ENCODE results near the gene ZC2HC1B.
"Not testable (repeated sequence)": the region's sequence is repeated elsewhere in the genome, so short reads cannot be mapped to it uniquely, and the experiment has no call there.

ZC2HC1B gene

DNA sequence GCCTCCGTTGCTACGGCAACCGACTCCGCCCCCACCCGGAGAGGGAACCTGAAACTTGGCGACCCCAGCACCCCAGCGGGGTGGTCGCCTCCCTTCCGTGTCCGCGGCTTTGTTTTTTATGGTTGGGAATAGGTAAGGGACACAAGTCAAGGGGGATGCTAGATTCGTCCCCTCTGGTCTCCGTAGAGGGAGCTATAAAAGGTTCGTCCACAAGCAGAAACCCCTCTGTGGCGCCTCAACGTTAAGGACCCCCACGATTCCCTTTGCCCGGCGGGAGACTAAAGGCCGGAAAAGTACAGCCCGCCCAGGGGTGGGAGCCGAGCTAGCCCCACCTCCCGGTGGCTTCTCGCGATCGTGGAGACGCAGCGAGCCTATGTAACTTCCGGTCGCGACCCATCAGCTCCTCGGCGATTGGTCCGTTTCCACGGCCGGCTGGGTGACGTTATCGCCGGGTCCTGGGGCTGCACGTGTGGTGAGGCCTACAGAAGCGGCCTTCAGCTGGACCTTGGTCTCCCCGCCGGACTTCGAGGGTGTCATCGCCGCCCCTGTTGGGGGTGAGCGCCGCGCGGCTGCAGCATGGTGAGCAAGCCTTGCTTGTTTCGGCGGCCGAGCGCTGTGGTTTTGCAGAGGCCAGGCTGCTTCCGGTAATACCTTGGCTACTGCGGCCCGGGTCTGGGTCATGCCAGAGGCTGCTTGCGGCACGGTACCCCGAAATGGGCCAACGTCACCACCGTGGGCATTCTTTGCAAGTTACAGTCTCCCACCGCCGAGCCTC lies 21.2 kb upstream of the ZC2HC1B start, which contains the start of gene LTV1:
TSS of gene LTV1 (plus strand) at position 437 of the 775 bp plus-strand sequence. CDS start at position 577, 140 bp downstream.
- no peaks in the 10 kb centered on the region for H3K4me1 ChIP-seq (ENCODE audit: control insufficient read depth, insufficient read depth, low read length)
- H3K9ac ChIP-seq (ENCODE audit: low read depth, low read length): peak within 1 kb of the TSS; percentile 94
- H3K27me3 ChIP-seq (ENCODE audit: control insufficient read depth, insufficient read depth, low read length): no peaks in the 10 kb centered on the region
- no peaks in the 10 kb centered on the region for H3K9me3 ChIP-seq (ENCODE audit: control insufficient read depth, insufficient read depth, low read length)
- peak within 1 kb of the TSS; percentile 92 for H3K27ac ChIP-seq (ENCODE audit: low read depth, low read length)
- peak within 1 kb of the TSS; percentile 95 for H3K4me3 ChIP-seq (ENCODE audit: low read depth, low read length)
- peaks cover 39% of the 10 kb centered on the region for H3K36me3 ChIP-seq (ENCODE audit: control insufficient read depth, insufficient read depth, low read length)

DNA sequence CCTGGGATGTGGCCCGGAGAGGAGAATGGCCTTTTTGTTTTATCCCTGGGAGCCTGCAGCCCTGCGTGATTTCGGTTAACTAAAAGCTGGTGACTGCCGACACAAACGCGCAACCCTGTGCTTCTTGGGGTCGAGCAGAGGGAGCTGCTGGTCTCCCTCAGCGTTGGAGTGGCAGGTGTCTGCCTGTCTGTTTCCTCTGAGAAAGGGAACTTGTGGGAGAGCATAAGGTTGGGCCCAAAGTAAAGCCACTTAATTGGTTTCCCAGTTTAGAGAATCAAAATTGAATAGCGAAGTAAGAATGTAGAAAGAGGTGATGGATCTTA lies 20.6 kb upstream of the ZC2HC1B start:
- Histone ChIP-seq H3K4me3 (ENCODE audit: low read depth, low read length) (peak overlapping the region; percentile 95), H3K9me3 (ENCODE audit: control insufficient read depth, insufficient read depth, low read length) (no peaks in the 10 kb centered on the region), H3K36me3 (ENCODE audit: control insufficient read depth, insufficient read depth, low read length) (peaks cover 45% of the 10 kb centered on the region), H3K27ac (ENCODE audit: low read depth, low read length) (peak overlapping the region; percentile 92), H3K9ac (ENCODE audit: low read depth, low read length) (peak overlapping the region; percentile 94), H3K27me3 (ENCODE audit: control insufficient read depth, insufficient read depth, low read length) (no peaks in the 10 kb centered on the region), H3K4me1 (ENCODE audit: control insufficient read depth, insufficient read depth, low read length) (no peaks in the 10 kb centered on the region)

DNA sequence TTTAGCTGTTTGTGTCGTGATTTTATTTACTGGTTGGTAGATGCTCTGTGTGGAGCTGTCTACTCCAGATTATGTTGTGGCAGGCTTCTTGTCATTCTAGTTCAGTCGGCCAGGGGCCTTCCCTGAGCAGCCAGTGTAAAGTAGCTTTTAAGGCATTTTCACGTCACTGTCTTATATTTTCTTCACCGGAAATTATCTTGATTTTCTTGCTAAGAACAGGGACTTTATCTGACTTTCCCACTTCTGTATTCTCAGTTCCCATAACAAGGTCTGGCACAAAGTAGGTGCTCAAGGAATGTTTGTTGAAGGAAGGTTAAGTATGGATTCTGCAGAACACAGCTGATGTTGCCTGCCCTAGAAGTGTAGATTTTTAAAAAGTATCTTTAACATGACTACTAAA lies 20.3 kb upstream of the ZC2HC1B start:
- Histone ChIP-seq H3K4me1 (ENCODE audit: control insufficient read depth, insufficient read depth, low read length) (no peaks in the 10 kb centered on the region), H3K4me3 (ENCODE audit: low read depth, low read length) (peak overlapping the region; percentile 95), H3K36me3 (ENCODE audit: control insufficient read depth, insufficient read depth, low read length) (peaks cover 48% of the 10 kb centered on the region), H3K27me3 (ENCODE audit: control insufficient read depth, insufficient read depth, low read length) (no peaks in the 10 kb centered on the region), H3K9ac (ENCODE audit: low read depth, low read length) (peak overlapping the region; percentile 94), H3K9me3 (ENCODE audit: control insufficient read depth, insufficient read depth, low read length) (no peaks in the 10 kb centered on the region), H3K27ac (ENCODE audit: low read depth, low read length) (peak overlapping the region; percentile 92)

DNA sequence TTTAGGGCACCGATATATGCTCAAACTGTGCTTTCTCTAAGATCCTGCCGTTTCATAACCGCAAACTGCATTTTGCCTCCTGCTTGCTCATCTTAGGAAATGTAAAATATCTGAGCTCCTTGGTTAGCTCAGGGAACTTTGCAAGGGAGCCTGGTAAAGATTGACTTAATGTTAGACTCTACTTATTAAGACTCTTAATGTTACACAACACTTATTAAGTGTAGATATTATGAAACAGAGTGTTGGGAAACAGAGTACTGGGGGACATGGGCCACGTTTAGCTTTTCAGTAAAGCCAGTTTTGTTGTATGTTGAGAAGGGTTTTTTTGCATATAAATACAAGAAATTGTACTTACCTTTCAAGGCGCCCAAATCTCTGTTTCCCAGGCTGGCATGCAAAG lies 19.2 kb upstream of the ZC2HC1B start:
- Histone ChIP-seq H3K9ac (ENCODE audit: low read depth, low read length) (no peak overlapping the region), H3K27me3 (ENCODE audit: control insufficient read depth, insufficient read depth, low read length) (no peaks in the 10 kb centered on the region), H3K4me3 (ENCODE audit: low read depth, low read length) (no peak overlapping the region), H3K27ac (ENCODE audit: low read depth, low read length) (no peak overlapping the region), H3K9me3 (ENCODE audit: control insufficient read depth, insufficient read depth, low read length) (no peaks in the 10 kb centered on the region), H3K4me1 (ENCODE audit: control insufficient read depth, insufficient read depth, low read length) (no peaks in the 10 kb centered on the region), H3K36me3 (ENCODE audit: control insufficient read depth, insufficient read depth, low read length) (peaks cover 58% of the 10 kb centered on the region)

DNA sequence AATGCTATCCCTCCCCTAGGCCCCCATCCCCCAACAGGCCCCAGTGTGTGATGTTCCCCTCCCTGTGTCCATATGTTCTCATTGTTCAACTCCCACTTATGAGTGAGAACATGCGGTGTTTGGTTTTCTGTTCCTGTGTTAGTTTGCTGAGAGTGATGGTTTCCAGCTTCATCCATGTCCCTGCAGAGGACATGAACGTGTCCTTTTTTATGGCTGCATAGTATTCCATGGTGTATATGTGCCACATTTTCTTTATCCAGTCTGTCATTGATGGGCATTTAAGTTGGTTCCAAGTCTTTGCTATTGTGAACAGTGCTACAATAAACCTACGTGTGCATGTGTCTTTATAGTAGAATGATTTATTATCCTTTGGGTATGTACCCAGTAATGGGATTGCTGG lies 12.6 kb upstream of the ZC2HC1B start:
- H3K27ac ChIP-seq (ENCODE audit: low read depth, low read length); H3K27me3 ChIP-seq (ENCODE audit: control insufficient read depth, insufficient read depth, low read length); H3K4me1 ChIP-seq (ENCODE audit: control insufficient read depth, insufficient read depth, low read length); H3K9ac ChIP-seq (ENCODE audit: low read depth, low read length); H3K4me3 ChIP-seq (ENCODE audit: low read depth, low read length); H3K9me3 ChIP-seq (ENCODE audit: control insufficient read depth, insufficient read depth, low read length): not testable (repeated sequence)
- peaks cover 71% of the 10 kb centered on the region for H3K36me3 ChIP-seq (ENCODE audit: control insufficient read depth, insufficient read depth, low read length)

DNA sequence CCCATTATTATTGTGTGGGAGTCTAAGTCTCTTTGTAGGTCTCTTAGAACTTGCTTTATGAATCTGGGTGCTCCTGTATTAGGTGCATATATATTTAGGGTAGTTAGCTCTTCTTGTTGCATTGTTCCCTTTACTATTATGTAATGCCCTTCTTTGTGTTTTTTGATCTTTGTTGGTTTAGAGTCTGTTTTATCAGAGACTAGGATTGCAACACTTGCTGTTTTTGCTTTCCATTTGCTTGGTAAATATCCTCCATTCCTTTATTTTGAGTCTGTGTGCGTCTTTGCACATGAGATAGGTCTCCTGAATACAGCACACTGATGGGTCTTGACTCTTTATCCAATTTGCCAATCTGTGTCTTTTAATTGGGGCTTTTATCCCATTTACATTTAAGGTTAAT lies 9.2 kb upstream of the ZC2HC1B start:
- not testable (repeated sequence) for H3K27ac ChIP-seq (ENCODE audit: low read depth, low read length); H3K9ac ChIP-seq (ENCODE audit: low read depth, low read length); H3K4me3 ChIP-seq (ENCODE audit: low read depth, low read length); H3K9me3 ChIP-seq (ENCODE audit: control insufficient read depth, insufficient read depth, low read length); H3K27me3 ChIP-seq (ENCODE audit: control insufficient read depth, insufficient read depth, low read length)
- Histone ChIP-seq H3K36me3 (ENCODE audit: control insufficient read depth, insufficient read depth, low read length) (peaks cover 71% of the 10 kb centered on the region), H3K4me1 (ENCODE audit: control insufficient read depth, insufficient read depth, low read length) (peaks cover 13% of the 10 kb centered on the region)

DNA sequence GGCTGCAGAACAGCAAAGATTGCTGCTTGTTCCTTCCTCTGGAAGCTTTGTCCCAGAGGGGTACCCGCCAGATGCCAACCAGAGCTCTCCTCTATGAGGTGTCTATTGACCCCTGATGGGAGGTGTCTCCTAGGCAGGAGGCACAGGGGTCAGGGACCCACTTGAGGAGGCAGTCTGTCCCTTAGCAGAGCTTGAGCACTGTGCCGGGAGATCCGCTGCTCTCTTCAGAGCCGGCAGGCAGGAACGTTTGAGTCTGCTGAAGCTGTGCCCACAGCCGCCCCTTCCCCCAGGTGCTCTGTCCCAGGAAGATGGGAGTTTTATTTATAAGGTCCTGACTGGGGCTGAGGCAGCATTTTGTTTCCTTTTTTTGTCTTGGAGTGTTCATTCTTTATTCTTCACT lies 7.5 kb upstream of the ZC2HC1B start:
- Histone ChIP-seq H3K36me3 (ENCODE audit: control insufficient read depth, insufficient read depth, low read length) (peaks cover 72% of the 10 kb centered on the region), H3K4me1 (ENCODE audit: control insufficient read depth, insufficient read depth, low read length) (peaks cover 14% of the 10 kb centered on the region)
- H3K9ac ChIP-seq (ENCODE audit: low read depth, low read length); H3K27ac ChIP-seq (ENCODE audit: low read depth, low read length); H3K9me3 ChIP-seq (ENCODE audit: control insufficient read depth, insufficient read depth, low read length); H3K27me3 ChIP-seq (ENCODE audit: control insufficient read depth, insufficient read depth, low read length); H3K4me3 ChIP-seq (ENCODE audit: low read depth, low read length): not testable (repeated sequence)

DNA sequence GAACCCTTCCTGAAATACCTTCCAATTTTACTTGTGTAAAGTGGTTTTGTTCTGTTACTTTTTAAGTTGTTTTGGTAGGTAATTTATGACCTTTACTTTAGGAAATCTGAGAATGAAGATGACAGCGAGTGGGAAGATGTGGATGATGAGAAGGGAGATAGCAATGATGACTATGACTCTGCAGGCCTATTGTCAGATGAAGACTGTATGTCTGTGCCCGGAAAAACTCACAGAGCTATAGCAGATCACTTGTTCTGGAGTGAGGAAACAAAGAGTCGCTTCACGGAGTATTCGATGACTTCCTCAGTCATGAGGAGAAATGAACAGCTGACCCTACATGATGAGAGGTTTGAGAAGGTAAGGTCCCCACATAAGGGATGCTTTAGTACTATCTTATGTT lies 6.6 kb upstream of the ZC2HC1B start:
- H3K4me1 ChIP-seq (ENCODE audit: control insufficient read depth, insufficient read depth, low read length): peaks cover 14% of the 10 kb centered on the region
- H3K36me3 ChIP-seq (ENCODE audit: control insufficient read depth, insufficient read depth, low read length): peaks cover 75% of the 10 kb centered on the region
- H3K27me3 ChIP-seq (ENCODE audit: control insufficient read depth, insufficient read depth, low read length): no peaks in the 10 kb centered on the region
- no peak overlapping the region for H3K9ac ChIP-seq (ENCODE audit: low read depth, low read length)
- H3K4me3 ChIP-seq (ENCODE audit: low read depth, low read length): no peak overlapping the region
- no peaks in the 10 kb centered on the region for H3K9me3 ChIP-seq (ENCODE audit: control insufficient read depth, insufficient read depth, low read length)
- H3K27ac ChIP-seq (ENCODE audit: low read depth, low read length): no peak overlapping the region

DNA sequence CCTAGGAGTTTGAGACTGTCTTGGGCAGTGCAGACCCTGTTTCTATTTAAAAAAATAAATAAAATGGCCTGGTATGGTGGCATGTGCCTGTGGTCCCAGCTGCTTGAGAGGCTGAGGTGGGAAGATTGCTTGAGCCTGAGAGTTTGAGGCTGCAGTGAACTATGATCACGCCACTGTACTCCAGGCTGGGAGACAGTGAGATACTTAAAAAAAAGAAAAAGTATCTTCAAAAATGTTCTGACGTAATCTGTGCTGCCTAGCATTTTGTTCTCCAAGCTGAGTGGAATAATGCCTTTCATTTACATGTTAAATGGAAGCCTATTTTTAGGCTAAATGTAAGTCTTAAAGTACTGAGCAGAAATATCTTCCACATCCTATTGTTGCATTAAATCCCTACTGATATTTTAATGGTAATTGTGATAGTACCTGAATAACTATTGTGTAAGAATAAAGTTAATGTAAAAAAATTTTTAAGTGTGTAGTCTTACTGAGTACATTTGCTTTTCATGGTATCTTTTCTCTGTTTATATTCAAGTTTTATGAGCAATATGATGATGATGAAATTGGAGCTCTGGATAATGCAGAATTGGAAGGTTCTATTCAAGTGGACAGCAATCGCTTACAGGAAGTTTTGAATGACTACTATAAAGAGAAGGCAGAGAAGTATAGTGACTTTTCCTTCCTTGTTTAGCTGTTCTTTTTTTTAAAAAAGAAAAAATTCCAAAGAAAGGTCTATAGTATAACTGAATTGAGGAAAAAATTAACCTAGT lies 4.2 kb upstream of the ZC2HC1B start:
- Histone ChIP-seq H3K36me3 (ENCODE audit: control insufficient read depth, insufficient read depth, low read length) (peaks cover 96% of the 10 kb centered on the region), H3K9ac (ENCODE audit: low read depth, low read length) (no peak overlapping the region), H3K9me3 (ENCODE audit: control insufficient read depth, insufficient read depth, low read length) (no peaks in the 10 kb centered on the region), H3K27ac (ENCODE audit: low read depth, low read length) (no peak overlapping the region), H3K27me3 (ENCODE audit: control insufficient read depth, insufficient read depth, low read length) (no peaks in the 10 kb centered on the region), H3K4me1 (ENCODE audit: control insufficient read depth, insufficient read depth, low read length) (peaks cover 14% of the 10 kb centered on the region), H3K4me3 (ENCODE audit: low read depth, low read length) (no peak overlapping the region)

DNA sequence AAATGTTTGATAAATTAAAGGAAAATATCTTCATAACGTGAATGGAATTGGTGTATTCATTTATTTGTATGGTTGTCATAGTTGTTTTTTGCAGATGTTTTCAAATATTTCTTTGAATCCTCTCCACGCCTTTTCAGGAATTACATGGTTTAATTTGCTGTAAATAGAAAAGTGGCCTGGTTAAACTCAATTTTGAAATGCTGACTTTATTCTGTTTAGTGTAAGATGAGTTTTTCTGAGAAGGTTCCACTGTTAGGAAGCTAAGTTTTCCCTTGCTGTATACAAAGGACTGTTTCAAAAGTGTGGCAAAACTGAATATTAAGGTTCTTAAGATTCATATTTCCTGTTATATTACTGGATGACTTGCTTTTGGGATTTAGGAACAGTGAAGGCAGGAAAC lies 503 bp upstream of the ZC2HC1B start:
- Histone ChIP-seq H3K27ac (ENCODE audit: low read depth, low read length) (no peak overlapping the region), H3K27me3 (ENCODE audit: control insufficient read depth, insufficient read depth, low read length) (no peaks in the 10 kb centered on the region), H3K4me1 (ENCODE audit: control insufficient read depth, insufficient read depth, low read length) (peaks cover 14% of the 10 kb centered on the region), H3K9me3 (ENCODE audit: control insufficient read depth, insufficient read depth, low read length) (no peaks in the 10 kb centered on the region), H3K4me3 (ENCODE audit: low read depth, low read length) (no peak overlapping the region), H3K9ac (ENCODE audit: low read depth, low read length) (no peak overlapping the region), H3K36me3 (ENCODE audit: control insufficient read depth, insufficient read depth, low read length) (peaks cover 67% of the 10 kb centered on the region)

DNA sequence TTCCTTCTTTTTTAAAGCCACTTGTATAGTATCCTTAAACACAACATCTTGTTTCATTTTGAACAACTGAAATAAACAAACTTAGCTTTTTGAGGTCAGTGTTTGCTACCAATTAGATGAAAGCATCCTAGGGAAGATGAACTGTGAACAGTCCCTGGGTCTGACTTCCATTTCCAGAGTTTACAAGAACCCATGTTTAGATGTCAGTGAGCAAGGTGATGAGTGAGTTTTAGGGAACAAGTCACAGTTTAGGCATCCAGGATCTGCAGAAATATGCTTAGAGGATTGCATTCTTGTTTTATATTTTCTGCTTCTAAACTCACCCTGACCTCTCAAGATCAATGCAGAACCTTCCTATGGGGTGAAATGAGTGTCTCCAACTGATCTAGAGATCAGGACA lies 3.0 kb downstream of the ZC2HC1B start:
- Histone ChIP-seq H3K27me3 (ENCODE audit: control insufficient read depth, insufficient read depth, low read length) (no peaks in the 10 kb centered on the region), H3K9ac (ENCODE audit: low read depth, low read length) (no peak overlapping the region), H3K4me3 (ENCODE audit: low read depth, low read length) (no peak overlapping the region), H3K9me3 (ENCODE audit: control insufficient read depth, insufficient read depth, low read length) (no peaks in the 10 kb centered on the region), H3K36me3 (ENCODE audit: control insufficient read depth, insufficient read depth, low read length) (peaks cover 33% of the 10 kb centered on the region), H3K4me1 (ENCODE audit: control insufficient read depth, insufficient read depth, low read length) (no peaks in the 10 kb centered on the region), H3K27ac (ENCODE audit: low read depth, low read length) (no peak overlapping the region)

Measured in HUES48 (cell line).